Neural progenitor cell (in vitro differentiated cells): ENCODE results near the gene GLIS1.

Source experiments
- CTCF ChIP-seq: fragments of 200-600 bp; sonication (generic); IDR thresholded peaks from 2 replicates; pipeline ENCODE4 v1.5.1; 2017; ENCODE audit warnings: antibody characterized with exemption, mild to moderate bottlenecking
- EZH2 ChIP-seq: fragments of 200-600 bp; sonication (generic); IDR thresholded peaks from 2 replicates; pipeline ENCODE4 v1.6.1; 2017; ENCODE audit warnings: antibody characterized with exemption, mild to moderate bottlenecking, moderate library complexity

- TF ChIP-seq EZH2 (no peak), CTCF (no peak)
These were observed 192.4 kb downstream of the GLIS1 start for GRCh38 chr1:53546409-53547155.
